ENCODE results near the gene PRRC2A. TPM values are rescaled to one million over a fixed set of nuclear protein-coding genes. Genes with fewer than 3 reads are reported as not detected.
A peak's percentile ranks its signal among the peaks of the same experiment; 100 is the strongest.
"Not testable (repeated sequence)": the region's sequence is repeated elsewhere in the genome, so short reads cannot be mapped to it uniquely, and the experiment has no call there.

PRRC2A gene
- total RNA-seq, 1 experiment from 2014 or later = 123 TPM

GRCh38 chr6:31588871-31589650 is 31.5 kb upstream of the PRRC2A start:
- no peak overlapping the region for H3K4me3 ChIP-seq (ENCODE audit: low read length)
- intact Hi-C loops (cut with micrococcal nuclease) = no loop called here
- ATAC-seq (no peak), DNase-seq (peak; percentile 7)
- no peak overlapping the region for H2AFZ ChIP-seq (ENCODE audit: low read length)
- no peak overlapping the region for H3K4me2 ChIP-seq (ENCODE audit: low read length)
- no peaks in the 10 kb centered on the region for H3K27me3 ChIP-seq (ENCODE audit: low read length)
- H3K79me2 ChIP-seq (ENCODE audit: low read length) = no peaks in the 10 kb centered on the region
- no peak overlapping the region for H3K27ac ChIP-seq (ENCODE audit: low read length)
- no peak for TF ChIP-seq EZH2phosphoT487 (IDR thresholded peaks at IDR 0.05; ENCODE audit: borderline replicate concordance, low read length)
- no peak for TF ChIP-seq CTCF (conservative IDR thresholded peaks at IDR 0.05; ENCODE audit: low read depth, low read length)
- no peak for TF ChIP-seq EZH2 (IDR thresholded peaks at IDR 0.05; ENCODE audit: low read length, unreplicated experiment)
- H3K9ac ChIP-seq (ENCODE audit: low read length) = no peak overlapping the region
- no peaks in the 10 kb centered on the region for H3K4me1 ChIP-seq (ENCODE audit: insufficient read depth, low read length)
- BruUV-seq (replicated peaks) = no TSS peak
- POLR2A ChIA-PET (ENCODE audit: unreplicated experiment) = no interaction called here
- no peaks in the 10 kb centered on the region for H4K20me1 ChIP-seq (ENCODE audit: low read length)
- CTCF ChIA-PET = no interaction called here
- H3K36me3 ChIP-seq (ENCODE audit: low read depth, low read length) = no peaks in the 10 kb centered on the region
- H3K9me2 ChIP-seq (replicated peaks; ENCODE audit: low read length) = no peaks in the 10 kb centered on the region
- no peaks in the 10 kb centered on the region for H3F3A ChIP-seq (ENCODE audit: low read length, unreplicated experiment)
- H3K9me3 ChIP-seq (ENCODE audit: low read length) = no peaks in the 10 kb centered on the region

GRCh38 chr6:31590691-31591090 is 29.8 kb upstream of the PRRC2A start:
- H4K20me1 ChIP-seq (ENCODE audit: low read length); ATAC-seq; intact Hi-C loops (cut with micrococcal nuclease): not testable (repeated sequence)

GRCh38 chr6:31592396-31592771 is 28.1 kb upstream of the PRRC2A start:
- no peaks in the 10 kb centered on the region for H3K9me3 ChIP-seq (ENCODE audit: low read length)
- POLR2A ChIA-PET (ENCODE audit: unreplicated experiment) = interaction anchor here (0.5 kb wide), 1 partner anchor 72 kb away, joined by 5 read pairs; the partner anchor contains the start of gene GPANK1

More at GRCh38 chr6:31590691-31591090, 29.8 kb upstream of the PRRC2A start:
- H3K4me3 ChIP-seq (ENCODE audit: low read length); H3K79me2 ChIP-seq (ENCODE audit: low read length); H3K27ac ChIP-seq (ENCODE audit: low read length); H3K4me1 ChIP-seq (ENCODE audit: insufficient read depth, low read length); H3K27me3 ChIP-seq (ENCODE audit: low read length); H3K9me3 ChIP-seq (ENCODE audit: low read length); POLR2A ChIA-PET (ENCODE audit: unreplicated experiment); H3K9me2 ChIP-seq (replicated peaks; ENCODE audit: low read length); BruUV-seq (replicated peaks); H2AFZ ChIP-seq (ENCODE audit: low read length); H3K4me2 ChIP-seq (ENCODE audit: low read length); CTCF ChIA-PET; H3F3A ChIP-seq (ENCODE audit: low read length, unreplicated experiment); H3K9ac ChIP-seq (ENCODE audit: low read length); DNase-seq; H3K36me3 ChIP-seq (ENCODE audit: low read depth, low read length): not testable (repeated sequence)

More at GRCh38 chr6:31592396-31592771, 28.1 kb upstream of the PRRC2A start:
- intact Hi-C loops (cut with micrococcal nuclease) = no loop called here
- no peak overlapping the region for H3K4me2 ChIP-seq (ENCODE audit: low read length)
- DNase-seq (no peak), ATAC-seq (no peak)
- no peaks in the 10 kb centered on the region for H3K36me3 ChIP-seq (ENCODE audit: low read depth, low read length)
- H3K27me3 ChIP-seq (ENCODE audit: low read length) = no peaks in the 10 kb centered on the region
- no peak overlapping the region for H2AFZ ChIP-seq (ENCODE audit: low read length)
- H3K9ac ChIP-seq (ENCODE audit: low read length) = no peak overlapping the region
- CTCF ChIA-PET = no interaction called here
- H3F3A ChIP-seq (ENCODE audit: low read length, unreplicated experiment) = no peaks in the 10 kb centered on the region
- no peak overlapping the region for H3K4me3 ChIP-seq (ENCODE audit: low read length)
- no peaks in the 10 kb centered on the region for H3K9me2 ChIP-seq (replicated peaks; ENCODE audit: low read length)
- H3K27ac ChIP-seq (ENCODE audit: low read length) = no peak overlapping the region
- H3K79me2 ChIP-seq (ENCODE audit: low read length) = no peaks in the 10 kb centered on the region
- no peak for TF ChIP-seq EZH2 (IDR thresholded peaks at IDR 0.05; ENCODE audit: low read length, unreplicated experiment)
- TF ChIP-seq EZH2phosphoT487 (IDR thresholded peaks at IDR 0.05; ENCODE audit: borderline replicate concordance, low read length) = no peak
- TF ChIP-seq CTCF (conservative IDR thresholded peaks at IDR 0.05; ENCODE audit: low read depth, low read length) = no peak
- H3K4me1 ChIP-seq (ENCODE audit: insufficient read depth, low read length) = no peaks in the 10 kb centered on the region
- H4K20me1 ChIP-seq (ENCODE audit: low read length) = no peaks in the 10 kb centered on the region
- BruUV-seq (replicated peaks) = no TSS peak

Data from PC-3 (cell line).